Globus pallidus (tissue), 1 donor: ENCODE results near the gene ATXN1.
A peak's percentile ranks its signal among the peaks of the same experiment; 100 is the strongest.
"Not testable (repeated sequence)": the region's sequence is repeated elsewhere in the genome, so short reads cannot be mapped to it uniquely, and the experiment has no call there.

Source experiments
- DNase-seq: peaks from one replicate; pipeline ENCODE4 v3.0.0-alpha.2; 2015; ENCODE audit warnings: low spot score

The ATXN1 gene

DNA sequence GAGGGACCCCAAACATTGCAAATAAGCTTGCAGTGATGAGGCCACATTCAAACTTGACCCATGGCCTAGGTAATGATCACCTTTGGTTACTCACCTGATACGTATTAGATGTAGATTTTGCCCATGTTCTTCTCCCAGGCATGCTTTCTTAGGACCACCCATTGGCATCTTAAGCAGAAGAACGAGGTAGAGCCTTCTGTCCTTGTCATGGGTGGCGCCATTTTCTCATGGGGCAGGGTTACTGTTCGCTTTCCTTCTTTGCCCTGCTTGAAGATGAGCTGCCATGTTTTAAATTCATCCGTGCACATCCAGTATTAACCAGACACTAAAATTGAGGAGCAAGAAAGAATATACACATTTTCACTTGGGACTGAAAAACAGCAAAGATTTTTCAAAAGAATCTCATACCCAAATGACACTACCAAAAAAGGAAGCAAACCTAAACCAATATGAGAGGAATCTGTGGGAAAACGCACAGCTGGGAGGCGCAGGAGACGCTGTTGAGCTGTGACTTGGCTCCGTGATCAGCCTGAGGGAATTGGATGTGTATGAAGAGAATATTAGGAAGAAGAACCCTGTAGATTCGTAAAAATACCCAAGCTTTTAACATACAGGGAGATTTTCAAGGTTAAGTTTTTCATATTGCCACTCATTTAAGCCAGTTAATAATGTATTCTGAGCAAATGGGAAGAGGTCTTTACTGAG is 486.2 kb downstream of the ATXN1 start:
- DNase-seq: no peak

DNA sequence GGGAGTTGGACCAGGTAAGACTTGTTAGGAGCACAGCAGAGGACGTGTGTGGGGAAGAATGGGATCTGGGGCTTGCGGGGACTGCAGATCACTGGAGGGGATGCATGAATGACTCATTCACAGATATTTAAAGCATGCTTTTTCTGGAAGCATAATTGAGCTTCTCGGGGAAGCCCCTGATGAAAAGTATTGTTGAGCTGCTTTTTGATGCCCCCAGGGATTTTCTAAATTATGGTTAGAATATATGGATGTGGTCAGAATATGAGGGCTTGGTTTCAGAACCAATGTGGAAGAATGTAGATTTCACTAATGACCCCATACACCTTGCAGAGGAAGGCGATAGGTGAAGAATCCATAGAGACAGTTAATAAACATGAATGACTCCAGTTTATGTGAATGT is 486.8 kb downstream of the ATXN1 start:
- no peak for DNase-seq

GRCh38 chr6:16273256-16273655 is 488.0 kb downstream of the ATXN1 start:
- DNase-seq: no peak

- no peak for DNase-seq
Measured at GRCh38 chr6:16272201-16272600, 489.1 kb downstream of the ATXN1 start.

- no peak for DNase-seq
Measured at GRCh38 chr6:16271428-16271827, 489.8 kb downstream of the ATXN1 start.

GRCh38 chr6:16270178-16270794 is 491.0 kb downstream of the ATXN1 start:
- no peak for DNase-seq

DNA sequence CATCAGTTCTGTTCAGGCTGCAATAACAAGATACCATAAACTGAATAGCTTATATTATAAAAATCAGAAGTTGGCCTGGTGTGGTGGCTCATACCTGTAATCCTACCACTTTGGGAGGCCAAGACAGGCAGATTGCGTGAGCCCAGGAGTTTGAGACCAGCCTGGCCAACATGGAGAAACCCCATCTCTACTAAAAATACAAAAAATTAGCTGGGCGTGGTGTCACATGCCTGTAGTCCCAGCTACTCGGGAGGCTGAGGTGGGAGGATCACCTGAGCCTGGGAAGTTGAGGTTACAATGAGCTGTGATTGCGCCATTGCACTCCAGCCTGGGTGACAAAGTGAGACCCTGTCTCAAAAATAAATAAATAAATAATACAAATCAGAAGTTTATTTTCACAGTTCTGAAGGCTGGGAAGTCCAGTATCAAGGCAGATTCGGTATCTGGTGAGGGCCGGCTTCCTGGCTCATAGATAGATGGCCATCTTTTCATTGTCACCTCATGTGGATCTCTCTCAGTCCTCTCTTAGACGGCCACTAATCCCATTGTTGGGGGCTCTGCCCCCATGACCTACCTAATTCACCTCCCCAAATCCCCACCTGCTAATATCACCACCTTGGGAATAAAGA is 491.7 kb downstream of the ATXN1 start:
- not testable (repeated sequence) for DNase-seq

DNA sequence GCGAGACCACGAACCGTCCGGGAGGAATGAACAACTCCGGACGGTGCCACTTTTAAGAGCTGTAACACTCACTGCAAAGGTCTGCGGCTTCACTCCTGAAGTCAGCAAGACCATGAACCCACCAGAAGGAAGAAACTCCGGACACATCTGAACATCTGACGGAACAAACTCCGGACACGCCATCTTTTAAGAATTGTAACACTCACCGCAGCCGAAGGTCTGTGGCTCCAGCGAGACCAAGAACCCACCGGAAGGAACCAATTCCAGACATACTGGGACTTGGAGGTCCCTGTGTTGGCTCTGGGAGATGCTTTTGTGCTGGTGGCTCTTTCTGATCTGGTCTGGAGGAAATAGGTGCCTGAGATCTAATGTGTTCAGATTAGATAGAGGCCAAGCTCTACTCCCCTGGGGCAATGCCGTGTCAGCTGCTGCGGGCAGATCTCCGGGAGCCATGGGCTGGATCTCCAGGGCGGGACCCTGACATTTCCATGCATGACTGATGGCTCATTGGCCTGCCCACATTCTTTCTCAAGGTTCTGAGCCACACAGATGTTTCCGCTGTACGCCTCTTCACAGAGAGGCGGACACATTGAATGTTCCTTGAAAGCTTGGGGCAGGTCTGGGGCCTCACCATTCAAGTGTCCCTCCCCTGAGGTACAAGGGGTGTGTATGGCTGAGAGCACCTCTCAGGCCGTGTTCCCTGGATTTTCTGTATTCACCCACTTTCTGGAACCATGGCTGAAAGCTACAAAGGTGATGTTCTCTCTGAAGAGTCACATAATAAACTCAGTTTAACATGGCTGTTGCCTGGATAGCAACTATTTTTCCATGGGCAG is 493.6 kb downstream of the ATXN1 start:
- DNase-seq: no peak

GRCh38 chr6:16265351-16266341 is 495.6 kb downstream of the ATXN1 start:
- DNase-seq: no peak

- DNase-seq: no peak
Measured at GRCh38 chr6:16264785-16265184, 496.5 kb downstream of the ATXN1 start.

DNA sequence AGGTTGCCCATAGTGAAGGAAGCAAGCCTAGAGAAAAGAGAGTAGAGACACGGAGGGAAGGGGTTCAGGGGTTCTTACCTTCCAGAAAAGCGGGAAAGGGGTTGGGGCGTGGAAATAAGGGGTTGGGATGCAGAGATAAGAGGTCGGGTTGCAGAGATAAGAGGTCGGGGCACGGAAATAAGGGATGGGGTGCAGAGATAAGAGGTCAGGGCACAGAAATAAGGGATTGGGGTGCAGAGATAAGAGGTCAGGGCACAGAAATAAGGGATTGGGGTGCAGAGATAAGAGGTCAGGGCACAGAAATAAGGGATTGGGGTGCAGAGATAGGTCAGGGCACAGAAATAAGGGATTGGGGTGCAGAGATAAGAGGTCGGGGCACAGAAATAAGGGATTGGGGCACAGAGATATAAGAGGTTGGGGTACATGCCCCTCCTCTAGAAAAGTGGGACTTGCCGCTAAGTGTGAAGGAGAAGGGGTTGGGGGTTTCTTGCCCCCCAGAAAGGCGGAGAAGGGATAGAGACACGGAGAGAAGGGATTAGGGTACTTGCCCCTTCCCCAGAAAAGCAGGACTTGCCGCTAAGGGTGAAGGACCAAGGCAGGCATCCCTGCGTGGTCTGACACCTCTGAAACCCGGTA is 497.7 kb downstream of the ATXN1 start:
- not testable (repeated sequence) for DNase-seq

GRCh38 chr6:16262773-16263172 is 498.5 kb downstream of the ATXN1 start:
- not testable (repeated sequence) for DNase-seq

GRCh38 chr6:16260602-16261001 is 500.7 kb downstream of the ATXN1 start:
- DNase-seq: not testable (repeated sequence)

GRCh38 chr6:16259604-16260003 is 501.7 kb downstream of the ATXN1 start:
- DNase-seq: not testable (repeated sequence)

- no peak for DNase-seq
Measured at GRCh38 chr6:16258709-16259075, 502.6 kb downstream of the ATXN1 start.

- peak; percentile 68 for DNase-seq
Measured at GRCh38 chr6:16257999-16258708, 503.1 kb downstream of the ATXN1 start.

GRCh38 chr6:16256781-16257180 is 504.5 kb downstream of the ATXN1 start:
- no peak for DNase-seq

- DNase-seq: no peak
Measured at GRCh38 chr6:16254535-16254934, 506.7 kb downstream of the ATXN1 start.

GRCh38 chr6:16253399-16254144 is 507.7 kb downstream of the ATXN1 start:
- no peak for DNase-seq
